ENCODE results near the gene NUAK1.

The NUAK1 gene

GRCh38 chr12:106062693-106063092 is 76.1 kb downstream of the NUAK1 start:
- DNase-seq (ENCODE audit: low read depth) = no peak

- no peak for DNase-seq (ENCODE audit: low read depth)
These were observed 80.2 kb downstream of the NUAK1 start for GRCh38 chr12:106058256-106059182.

DNA sequence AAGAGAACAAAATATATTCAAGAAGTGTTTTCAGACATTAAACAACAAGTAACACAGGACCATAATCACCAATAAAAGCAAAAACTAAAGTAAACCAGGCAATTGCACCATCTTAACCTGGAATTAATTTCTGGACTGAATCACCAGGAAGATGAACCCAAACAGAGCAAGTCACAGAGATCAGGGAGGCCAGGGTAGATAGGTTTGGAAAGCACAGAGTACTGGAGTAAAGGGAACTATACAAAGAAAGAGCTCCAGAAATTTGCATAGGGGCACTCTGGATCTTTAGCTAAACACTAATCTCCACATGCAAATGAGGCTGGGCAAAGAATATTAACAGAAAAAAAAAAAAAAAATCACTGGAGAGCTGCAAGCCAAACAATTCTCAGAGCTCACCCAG is 84.7 kb downstream of the NUAK1 start:
- DNase-seq (ENCODE audit: low read depth) = no peak

- no peak for DNase-seq (ENCODE audit: low read depth)
These were observed 86.8 kb downstream of the NUAK1 start for GRCh38 chr12:106051853-106052531.

- no peak for DNase-seq (ENCODE audit: low read depth)
These were observed 89.2 kb downstream of the NUAK1 start for GRCh38 chr12:106049546-106049945.

DNA sequence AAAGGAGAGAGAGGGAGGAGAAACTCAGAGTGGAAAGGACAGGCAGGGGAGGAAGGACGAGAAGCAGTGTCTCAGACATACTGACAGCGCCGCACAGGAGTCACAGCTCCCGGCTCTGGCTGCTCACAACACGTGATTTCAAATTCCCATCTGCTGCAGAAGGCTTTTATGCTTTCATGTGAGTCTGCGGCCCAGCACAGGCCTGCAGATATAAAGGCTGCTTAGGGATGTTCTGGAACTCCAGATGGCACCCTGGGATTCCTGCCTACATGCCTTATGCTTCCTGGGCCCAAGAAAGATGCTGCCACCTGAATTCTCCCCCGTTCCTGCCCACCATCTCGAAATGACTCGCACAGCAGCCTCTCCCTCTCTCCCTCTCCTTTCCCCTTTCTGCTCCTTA is 89.6 kb downstream of the NUAK1 start:
- DNase-seq (ENCODE audit: low read depth) = no peak

DNA sequence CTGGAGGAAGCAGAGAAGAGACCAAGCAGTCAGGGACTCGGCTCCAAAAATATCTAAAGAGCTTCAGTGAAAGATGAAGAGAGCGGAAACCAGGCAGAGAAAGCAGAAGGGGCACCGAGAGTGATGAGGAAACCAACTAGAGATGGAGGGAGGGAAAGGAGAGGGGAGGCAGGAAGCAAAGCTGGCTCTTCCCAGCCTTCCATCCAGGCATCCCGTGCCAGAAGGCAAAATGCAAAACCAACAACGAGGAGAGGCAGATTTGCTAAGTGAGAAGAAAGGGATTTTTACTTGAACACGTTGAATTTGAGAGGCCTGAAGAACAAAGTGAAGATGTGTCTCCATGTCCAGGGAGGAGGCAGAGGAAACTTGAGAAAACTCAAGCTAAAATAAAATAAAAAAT is 90.1 kb downstream of the NUAK1 start:
- DNase-seq (ENCODE audit: low read depth) = no peak

GRCh38 chr12:106048016-106048415 is 90.7 kb downstream of the NUAK1 start:
- no peak for DNase-seq (ENCODE audit: low read depth)

DNA sequence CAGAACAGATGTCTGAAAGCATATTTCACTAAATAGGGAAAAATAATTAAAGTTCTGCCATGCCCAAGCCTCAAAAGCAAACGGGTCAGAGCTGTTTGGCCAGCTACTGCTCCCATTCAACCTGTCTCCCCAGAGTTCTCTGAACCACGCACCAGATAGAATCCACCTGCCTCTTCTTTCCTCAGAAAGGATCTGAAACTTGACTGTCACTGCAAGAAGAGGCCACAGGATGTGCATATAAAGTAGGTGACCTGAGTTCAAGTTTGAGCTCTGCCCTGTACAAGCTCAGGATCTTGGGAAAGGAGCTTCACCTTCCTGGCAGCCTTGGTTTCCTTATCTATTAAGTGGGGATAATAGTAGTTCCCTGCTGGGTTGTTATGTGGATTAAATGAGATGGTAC is 91.8 kb downstream of the NUAK1 start:
- DNase-seq (ENCODE audit: low read depth) = no peak

DNA sequence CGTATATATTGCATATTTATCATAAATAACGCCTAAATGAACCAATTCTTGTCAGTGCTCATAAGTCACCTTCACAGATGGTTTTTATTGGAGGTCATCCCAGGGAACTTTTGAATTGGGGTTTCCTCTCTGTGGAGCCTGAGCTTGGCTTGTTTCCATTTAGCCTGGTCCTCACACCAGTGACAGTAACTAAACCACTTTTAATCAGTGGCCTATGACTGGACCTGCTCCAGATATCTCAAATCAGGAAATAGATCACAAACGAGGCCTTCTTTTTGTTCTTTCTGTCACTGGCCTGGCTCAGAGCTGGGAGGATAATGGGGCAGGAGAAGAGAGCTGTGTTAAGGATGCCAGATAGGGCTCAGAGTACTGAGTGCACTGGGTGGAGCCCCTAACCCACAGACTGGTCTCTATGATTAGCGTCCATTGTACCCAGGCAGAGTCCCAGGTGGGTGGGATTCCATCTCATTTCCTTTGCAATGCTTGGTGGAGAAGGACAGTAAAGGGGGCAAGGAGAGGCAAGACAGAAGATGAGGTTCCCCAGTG is 92.4 kb downstream of the NUAK1 start:
- DNase-seq (ENCODE audit: low read depth) = no peak

DNA sequence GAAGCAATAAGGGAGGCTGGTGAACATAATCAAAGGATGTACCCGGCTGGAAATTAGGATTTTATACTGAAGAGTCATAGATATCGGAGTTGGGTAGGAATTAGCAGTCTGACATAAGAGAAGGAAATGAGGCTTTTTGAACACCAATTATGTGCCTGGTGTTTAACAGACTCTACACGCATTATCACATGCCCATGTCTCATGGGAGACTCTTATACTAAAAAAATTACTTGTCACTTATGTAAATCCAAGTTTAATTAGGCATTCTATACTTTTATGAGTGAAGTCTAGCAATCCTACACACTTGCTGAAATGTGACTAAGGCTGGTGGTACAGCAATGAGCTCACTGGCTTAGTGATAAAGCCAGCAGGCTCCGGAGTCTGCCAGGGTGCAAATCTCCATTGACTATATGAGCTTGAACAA is 93.5 kb downstream of the NUAK1 start:
- no peak for DNase-seq (ENCODE audit: low read depth)

GRCh38 chr12:106044773-106045172 is 94.0 kb downstream of the NUAK1 start:
- DNase-seq (ENCODE audit: low read depth) = no peak

DNA sequence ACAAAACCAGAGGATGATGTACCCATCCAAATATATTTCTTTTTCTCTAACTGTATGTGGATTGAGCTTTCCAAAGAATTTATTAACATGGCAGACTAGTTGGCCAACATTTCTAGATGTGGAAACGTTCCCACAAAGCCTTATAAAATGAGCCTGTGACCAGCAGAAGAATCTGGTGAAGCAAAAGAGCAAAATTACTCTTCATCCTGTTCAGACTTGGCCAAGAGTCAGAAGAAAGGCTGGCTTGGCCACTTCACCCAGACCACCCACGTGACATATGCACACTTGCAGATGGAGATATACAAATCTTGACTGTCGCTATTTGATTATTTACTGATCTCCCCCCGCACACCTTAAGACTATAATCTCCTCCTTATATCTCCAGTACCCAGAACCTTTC is 96.7 kb downstream of the NUAK1 start:
- no peak for DNase-seq (ENCODE audit: low read depth)

DNA sequence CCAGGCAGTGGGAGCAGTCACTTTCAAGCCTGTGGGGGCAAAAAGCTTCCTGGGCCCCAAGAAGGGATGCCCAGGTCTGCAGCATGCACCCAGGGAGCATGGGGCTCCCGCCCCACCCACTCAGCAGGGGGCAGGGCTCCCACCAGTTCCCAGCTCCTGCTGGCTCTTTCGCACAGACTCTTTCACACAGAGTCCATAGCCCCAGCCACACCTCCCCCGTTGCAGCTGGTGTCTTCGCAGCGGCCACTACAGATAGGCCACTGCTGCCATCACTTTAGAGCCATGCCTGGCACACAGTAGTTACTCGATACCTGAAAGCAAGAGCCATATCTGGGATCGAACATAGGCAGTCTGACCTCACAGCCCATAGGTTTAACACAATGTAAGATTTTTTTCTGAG is 98.2 kb downstream of the NUAK1 start:
- DNase-seq (ENCODE audit: low read depth) = no peak

GRCh38 chr12:106039646-106040404 is 98.9 kb downstream of the NUAK1 start:
- no peak for DNase-seq (ENCODE audit: low read depth)

- no peak for DNase-seq (ENCODE audit: low read depth)
These were observed 99.5 kb downstream of the NUAK1 start for GRCh38 chr12:106039242-106039641.

GRCh38 chr12:106037524-106038298 is 101.0 kb downstream of the NUAK1 start:
- DNase-seq (ENCODE audit: low read depth) = no peak

GRCh38 chr12:106035421-106035820 is 103.3 kb downstream of the NUAK1 start:
- DNase-seq (ENCODE audit: low read depth) = no peak

DNA sequence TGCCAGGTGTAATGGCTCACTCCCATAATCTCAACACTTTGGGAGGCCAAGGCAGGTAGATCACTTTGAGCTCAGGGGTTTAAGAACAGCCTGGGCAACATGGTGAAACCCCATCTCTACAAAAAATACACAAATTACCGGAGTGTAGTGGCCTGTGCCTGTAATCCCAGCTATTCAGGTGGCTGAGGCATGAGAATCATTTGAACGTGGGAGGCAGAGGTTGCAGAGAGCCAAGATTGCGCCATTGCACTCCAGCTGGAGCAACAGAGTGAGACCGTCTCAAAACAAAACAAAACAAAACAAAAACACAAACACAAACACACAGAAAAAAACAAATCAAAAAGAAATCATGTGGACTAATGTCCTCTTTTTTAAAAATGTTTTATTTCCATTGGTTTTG is 104.4 kb downstream of the NUAK1 start:
- no peak for DNase-seq (ENCODE audit: low read depth)

- no peak for DNase-seq (ENCODE audit: low read depth)
These were observed 105.5 kb downstream of the NUAK1 start for GRCh38 chr12:106033161-106033675.

- DNase-seq (ENCODE audit: low read depth) = no peak
These were observed 106.2 kb downstream of the NUAK1 start for GRCh38 chr12:106032623-106032925.

Measured in stimulated activated CD8-positive, alpha-beta memory T cell treated with anti-CD3 and anti-CD28 coated beads, Interleukin-12 subunit alpha, Interleukin-12 subunit beta, amount 100 ng/mL, for 4 hours (primary cell).